Left ventricle myocardium inferior (tissue), 1 donor: ENCODE data around the gene PHACTR3. TPM values are rescaled to one million over a fixed set of nuclear protein-coding genes. Genes with fewer than 3 reads are reported as not detected.

Experiments used
- DNase-seq: peaks from one replicate; pipeline ENCODE4 v3.0.0-alpha.2; 2020
- H3K27ac ChIP-seq: fragments of 200-600 bp; replicated peaks from 2 replicates; pipeline ENCODE4 v1.8.0; 2021
- H3K27me3 ChIP-seq: fragments of 200-600 bp; 2 replicates; pipeline ENCODE4 v1.8.0; 2021; ENCODE audit warnings: low read depth
- H3K36me3 ChIP-seq: fragments of 200-600 bp; 2 replicates; pipeline ENCODE4 v1.8.0; 2021
- H3K4me1 ChIP-seq: fragments of 200-600 bp; 2 replicates; pipeline ENCODE4 v1.8.0; 2021
- H3K4me3 ChIP-seq: fragments of 200-600 bp; 2 replicates; pipeline ENCODE4 v1.8.0; 2021; ENCODE audit warnings: mild to moderate bottlenecking, moderate library complexity
- H3K9me3 ChIP-seq: fragments of 200-600 bp; replicated peaks from 2 replicates; pipeline ENCODE4 v1.8.0; 2021
- intact Hi-C: fragments of 100-400 bp; cut with micrococcal nuclease; formaldehyde crosslinking; loops from one replicate; pipeline ENCODE4 v1.11.0; 2022
- total RNA-seq: library from RNA; stranded (reverse); fragmentation: NEBNext Ultra II Directional; extraction: Animal tissue kit (Norgen Biotek cat#: 25700); gene quantifications from one replicate; pipeline ENCODE4 v1.2.1, GENCODE V29; 2021
- TF ChIP-seq, protein P1 (sequence below): fragments of 200-600 bp; IDR thresholded peaks from 2 replicates; pipeline ENCODE4 v1.8.0; 2021; ENCODE audit warnings: antibody characterized with exemption, mild to moderate bottlenecking, borderline replicate concordance
- donor health status: DM: no; HTN: yes; CAD: no; lungs with severe emphysema.

Gene PHACTR3
- total RNA-seq, 1 donor from 2014 or later: 4.3 TPM

GRCh38 chr20:59686404-59687346 is 82.3 kb downstream of the PHACTR3 start:
- DNase-seq: no peak
- intact Hi-C loops: no loop called here
- TF ChIP-seq, protein P1, sequence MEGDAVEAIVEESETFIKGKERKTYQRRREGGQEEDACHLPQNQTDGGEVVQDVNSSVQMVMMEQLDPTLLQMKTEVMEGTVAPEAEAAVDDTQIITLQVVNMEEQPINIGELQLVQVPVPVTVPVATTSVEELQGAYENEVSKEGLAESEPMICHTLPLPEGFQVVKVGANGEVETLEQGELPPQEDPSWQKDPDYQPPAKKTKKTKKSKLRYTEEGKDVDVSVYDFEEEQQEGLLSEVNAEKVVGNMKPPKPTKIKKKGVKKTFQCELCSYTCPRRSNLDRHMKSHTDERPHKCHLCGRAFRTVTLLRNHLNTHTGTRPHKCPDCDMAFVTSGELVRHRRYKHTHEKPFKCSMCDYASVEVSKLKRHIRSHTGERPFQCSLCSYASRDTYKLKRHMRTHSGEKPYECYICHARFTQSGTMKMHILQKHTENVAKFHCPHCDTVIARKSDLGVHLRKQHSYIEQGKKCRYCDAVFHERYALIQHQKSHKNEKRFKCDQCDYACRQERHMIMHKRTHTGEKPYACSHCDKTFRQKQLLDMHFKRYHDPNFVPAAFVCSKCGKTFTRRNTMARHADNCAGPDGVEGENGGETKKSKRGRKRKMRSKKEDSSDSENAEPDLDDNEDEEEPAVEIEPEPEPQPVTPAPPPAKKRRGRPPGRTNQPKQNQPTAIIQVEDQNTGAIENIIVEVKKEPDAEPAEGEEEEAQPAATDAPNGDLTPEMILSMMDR: no peak
- no peak overlapping the region for H3K27ac ChIP-seq
- no peaks in the 10 kb centered on the region for H3K9me3 ChIP-seq
- peaks cover 15% of the 10 kb centered on the region for H3K4me1 ChIP-seq
- H3K36me3 ChIP-seq: no peaks in the 10 kb centered on the region
- no peaks in the 10 kb centered on the region for H3K27me3 ChIP-seq
- H3K4me3 ChIP-seq: no peak overlapping the region

DNA sequence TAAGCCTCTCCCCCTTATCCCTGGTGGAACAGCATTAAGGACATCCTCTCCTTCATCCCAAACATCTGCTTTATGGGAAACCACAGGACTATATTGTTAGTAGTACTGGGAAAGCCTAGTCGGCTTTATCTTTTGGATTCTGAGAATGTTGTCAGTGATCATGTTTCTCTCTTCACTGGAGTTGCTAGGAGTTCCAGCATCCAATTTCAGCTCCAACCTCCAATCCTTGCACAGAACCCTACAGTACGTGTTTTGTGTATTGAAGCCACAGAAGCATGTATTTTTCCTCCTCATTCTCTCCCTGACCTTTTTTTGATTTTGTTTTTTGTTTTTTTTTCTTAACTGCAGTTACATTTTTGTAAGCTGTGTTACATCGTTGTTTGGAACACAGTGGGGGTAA is 84.0 kb downstream of the PHACTR3 start:
- no peak overlapping the region for H3K4me3 ChIP-seq
- H3K4me1 ChIP-seq: peaks cover 29% of the 10 kb centered on the region
- intact Hi-C loops: no loop called here
- TF ChIP-seq, protein P1: no peak
- no peak overlapping the region for H3K27ac ChIP-seq
- no peaks in the 10 kb centered on the region for H3K27me3 ChIP-seq
- no peaks in the 10 kb centered on the region for H3K36me3 ChIP-seq
- H3K9me3 ChIP-seq: no peaks in the 10 kb centered on the region
- no peak for DNase-seq

DNA sequence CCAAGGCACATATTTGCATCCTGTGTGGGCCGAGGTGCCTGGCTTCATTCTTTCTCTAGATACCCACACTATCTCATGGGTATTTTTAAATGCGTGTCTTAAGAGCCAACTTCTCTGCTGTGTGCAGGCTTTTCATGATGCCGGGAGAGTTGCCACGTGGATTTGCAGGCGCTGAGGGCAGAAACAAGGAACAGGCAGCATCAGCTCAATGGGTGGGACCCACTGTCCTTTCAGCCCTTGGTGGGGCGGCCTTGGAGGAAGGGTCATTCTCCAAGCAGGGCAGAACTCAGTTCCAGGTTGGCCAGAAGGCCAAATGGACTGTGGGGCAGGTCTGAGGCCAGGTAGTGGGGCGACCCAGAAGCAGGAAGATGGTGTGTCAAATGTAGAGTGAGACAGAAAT is 84.7 kb downstream of the PHACTR3 start:
- Histone ChIP-seq H3K27me3 (no peaks in the 10 kb centered on the region), H3K27ac (peak overlapping the region; percentile 28), H3K4me1 (peaks cover 29% of the 10 kb centered on the region), H3K9me3 (no peaks in the 10 kb centered on the region), H3K36me3 (no peaks in the 10 kb centered on the region), H3K4me3 (no peak overlapping the region)
- intact Hi-C loops: no loop called here
- no peak for DNase-seq
- TF ChIP-seq, protein P1: no peak

GRCh38 chr20:59690101-59690500 is 85.8 kb downstream of the PHACTR3 start:
- Histone ChIP-seq H3K27ac (no peak overlapping the region), H3K36me3 (no peaks in the 10 kb centered on the region), H3K4me3 (no peak overlapping the region), H3K9me3 (no peaks in the 10 kb centered on the region), H3K27me3 (no peaks in the 10 kb centered on the region), H3K4me1 (peaks cover 29% of the 10 kb centered on the region)
- TF ChIP-seq, protein P1: no peak
- no peak for DNase-seq
- intact Hi-C loops: no loop called here

GRCh38 chr20:59690976-59691375 is 86.6 kb downstream of the PHACTR3 start:
- no peak for DNase-seq
- Histone ChIP-seq H3K4me3 (no peak overlapping the region), H3K4me1 (peaks cover 29% of the 10 kb centered on the region), H3K27me3 (no peaks in the 10 kb centered on the region), H3K27ac (no peak overlapping the region), H3K9me3 (no peaks in the 10 kb centered on the region), H3K36me3 (no peaks in the 10 kb centered on the region)
- TF ChIP-seq, protein P1: no peak
- intact Hi-C loops: no loop called here
